ENCODE data around the gene PID1.
"Not testable (repeated sequence)": the region's sequence is repeated elsewhere in the genome, so short reads cannot be mapped to it uniquely, and the experiment has no call there.

The PID1 gene

DNA sequence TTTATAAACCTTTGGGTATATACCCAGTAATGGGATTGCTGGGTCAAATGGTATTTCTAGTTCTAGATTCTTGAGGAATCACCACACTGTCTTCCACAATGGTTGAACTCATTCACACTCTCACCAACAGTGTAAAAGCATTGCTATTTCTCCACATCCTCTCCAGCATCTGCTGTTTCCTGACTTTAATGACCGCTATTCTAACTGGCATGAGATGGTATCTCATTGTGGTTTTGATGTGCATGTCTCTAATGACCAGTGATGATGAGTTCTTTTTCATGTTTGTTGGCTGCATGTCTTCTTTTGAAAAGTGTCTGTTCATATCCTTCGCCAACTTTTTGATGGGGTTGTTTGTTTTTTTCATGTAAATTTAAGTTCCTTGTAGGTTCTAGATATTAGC, 194.2 kb downstream of the PID1 start:
- H3K9ac ChIP-seq (ENCODE audit: low read depth in 1 of 2, low read length in 2 of 2); H3K27ac ChIP-seq (ENCODE audit: low read depth in 2 of 2, low read length in 2 of 2); H3K36me3 ChIP-seq (ENCODE audit: control insufficient read depth in 2 of 2, insufficient read depth in 2 of 2, low read length in 2 of 2); H3K4me3 ChIP-seq (ENCODE audit: low read length in 2 of 2); H3K27me3 ChIP-seq (ENCODE audit: control insufficient read depth in 2 of 2, insufficient read depth in 2 of 2, low read length in 2 of 2); H3K4me1 ChIP-seq (ENCODE audit: control insufficient read depth in 2 of 2, insufficient read depth in 2 of 2, low read length in 2 of 2); H3K9me3 ChIP-seq (ENCODE audit: control insufficient read depth in 2 of 2, low read length in 2 of 2): not testable (repeated sequence)

DNA sequence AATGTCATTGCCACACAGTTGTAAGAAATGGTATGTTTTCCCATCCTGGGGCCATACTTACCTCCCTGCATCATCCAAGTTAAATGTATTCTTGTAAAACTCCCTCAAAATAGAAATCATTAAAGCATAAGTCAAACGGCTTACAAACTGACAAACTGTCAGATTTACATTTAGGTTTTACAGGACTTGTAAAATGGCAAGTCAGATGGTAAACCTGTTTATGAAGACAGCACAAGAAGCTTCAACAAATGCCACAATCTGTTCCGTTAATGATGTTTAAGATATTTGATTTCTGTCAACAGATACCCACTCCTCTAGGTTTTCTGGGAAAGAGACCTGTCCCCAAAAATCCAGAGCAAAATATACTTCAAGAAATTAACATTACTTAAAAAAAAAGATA, 197.2 kb downstream of the PID1 start:
- Histone ChIP-seq H3K4me3 (ENCODE audit: low read length in 2 of 2) (no peak overlapping the region), H3K36me3 (ENCODE audit: control insufficient read depth in 2 of 2, insufficient read depth in 2 of 2, low read length in 2 of 2) (no peaks in the 10 kb centered on the region), H3K9ac (ENCODE audit: low read depth in 1 of 2, low read length in 2 of 2) (no peak overlapping the region), H3K4me1 (ENCODE audit: control insufficient read depth in 2 of 2, insufficient read depth in 2 of 2, low read length in 2 of 2) (no peaks in the 10 kb centered on the region), H3K27ac (ENCODE audit: low read depth in 2 of 2, low read length in 2 of 2) (no peak overlapping the region), H3K27me3 (ENCODE audit: control insufficient read depth in 2 of 2, insufficient read depth in 2 of 2, low read length in 2 of 2) (no peaks in the 10 kb centered on the region), H3K9me3 (ENCODE audit: control insufficient read depth in 2 of 2, low read length in 2 of 2) (no peaks in the 10 kb centered on the region)

DNA sequence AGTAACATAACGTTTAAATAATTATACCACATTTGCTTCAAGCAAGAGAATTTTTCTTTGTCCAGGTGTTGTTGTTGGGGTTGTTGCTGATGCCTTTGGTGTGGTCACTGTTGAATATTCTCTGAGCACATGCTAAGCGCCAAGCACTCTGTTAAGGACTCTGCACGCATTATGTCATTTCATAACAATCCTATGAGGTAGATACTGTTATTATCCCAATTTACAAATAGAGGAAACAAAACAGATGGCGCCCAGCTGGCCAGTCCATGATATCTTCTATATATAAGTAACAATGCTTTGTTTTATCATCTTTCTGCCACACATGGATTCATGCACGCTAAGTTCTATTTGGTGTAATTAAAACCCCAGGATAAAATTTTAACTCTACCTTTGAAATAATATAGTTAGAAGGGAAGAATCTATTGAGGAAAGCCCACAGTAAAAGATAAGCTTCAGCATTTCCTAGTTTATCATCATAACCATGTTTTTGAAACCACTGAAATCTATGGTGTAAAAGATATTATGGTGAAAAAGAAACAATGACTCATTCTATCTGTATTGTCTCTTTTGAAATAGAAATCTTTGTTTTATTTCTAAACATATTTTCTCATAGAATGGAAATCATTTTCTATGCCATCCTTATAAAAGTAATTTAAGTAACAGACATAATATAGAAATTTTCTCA, 199.7 kb downstream of the PID1 start:
- Histone ChIP-seq H3K27me3 (ENCODE audit: control insufficient read depth in 2 of 2, insufficient read depth in 2 of 2, low read length in 2 of 2) (no peaks in the 10 kb centered on the region), H3K4me1 (ENCODE audit: control insufficient read depth in 2 of 2, insufficient read depth in 2 of 2, low read length in 2 of 2) (no peaks in the 10 kb centered on the region), H3K9ac (ENCODE audit: low read depth in 1 of 2, low read length in 2 of 2) (no peak overlapping the region), H3K27ac (ENCODE audit: low read depth in 2 of 2, low read length in 2 of 2) (no peak overlapping the region), H3K4me3 (ENCODE audit: low read length in 2 of 2) (no peak overlapping the region), H3K9me3 (ENCODE audit: control insufficient read depth in 2 of 2, low read length in 2 of 2) (no peaks in the 10 kb centered on the region), H3K36me3 (ENCODE audit: control insufficient read depth in 2 of 2, insufficient read depth in 2 of 2, low read length in 2 of 2) (no peaks in the 10 kb centered on the region)

DNA sequence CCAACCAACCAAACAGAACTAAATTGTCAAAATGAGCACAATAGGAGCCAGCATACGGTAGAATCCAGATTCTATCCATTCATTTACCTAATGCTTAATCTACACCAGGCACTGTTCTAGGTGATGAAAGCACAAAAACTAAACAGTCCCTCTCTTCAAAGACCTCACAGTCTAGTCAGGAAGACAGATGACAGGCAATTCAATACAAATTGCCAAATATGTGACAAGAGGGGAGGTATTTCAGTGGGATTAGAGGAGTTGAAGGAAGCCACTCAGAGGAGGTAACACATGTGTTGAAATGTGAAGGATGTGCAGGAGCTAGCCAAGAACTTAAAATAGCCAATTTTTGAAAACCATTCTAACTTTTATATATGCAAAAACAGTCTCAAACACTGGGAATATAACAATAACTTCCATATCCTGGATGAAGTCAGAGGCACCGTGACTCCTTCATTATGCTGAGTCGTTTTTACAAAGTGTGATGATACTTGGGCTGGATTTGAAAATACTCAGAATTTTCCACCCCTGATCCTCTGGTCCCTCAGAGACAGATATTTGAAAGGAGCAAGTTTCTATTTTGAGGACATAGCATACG, 204.9 kb downstream of the PID1 start:
- Histone ChIP-seq H3K27ac (ENCODE audit: low read depth in 2 of 2, low read length in 2 of 2) (no peak overlapping the region), H3K9ac (ENCODE audit: low read depth in 1 of 2, low read length in 2 of 2) (no peak overlapping the region), H3K4me1 (ENCODE audit: control insufficient read depth in 2 of 2, insufficient read depth in 2 of 2, low read length in 2 of 2) (no peaks in the 10 kb centered on the region), H3K27me3 (ENCODE audit: control insufficient read depth in 2 of 2, insufficient read depth in 2 of 2, low read length in 2 of 2) (no peaks in the 10 kb centered on the region), H3K4me3 (ENCODE audit: low read length in 2 of 2) (no peak overlapping the region), H3K9me3 (ENCODE audit: control insufficient read depth in 2 of 2, low read length in 2 of 2) (no peaks in the 10 kb centered on the region), H3K36me3 (ENCODE audit: control insufficient read depth in 2 of 2, insufficient read depth in 2 of 2, low read length in 2 of 2) (no peaks in the 10 kb centered on the region)

DNA sequence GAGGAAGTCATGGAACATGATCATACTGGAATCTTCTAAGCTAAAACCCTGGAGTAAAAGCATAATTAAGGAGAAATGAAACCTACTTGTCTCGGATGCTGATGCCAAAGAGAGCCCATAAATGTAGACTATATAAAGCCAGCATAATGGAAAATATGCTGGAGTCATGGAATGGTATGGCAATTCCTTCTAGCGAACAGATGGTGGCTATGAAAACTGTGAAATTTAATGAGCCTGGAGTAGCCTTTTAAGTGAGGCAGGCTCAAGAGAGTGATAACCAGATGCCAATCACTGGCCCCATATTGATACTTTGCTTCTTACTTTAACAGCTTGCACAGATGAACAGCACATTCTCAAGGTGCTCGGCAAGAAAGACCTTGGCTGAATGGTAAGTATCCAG, 206.3 kb downstream of the PID1 start:
- H3K27ac ChIP-seq (ENCODE audit: low read depth in 2 of 2, low read length in 2 of 2): no peak overlapping the region
- no peaks in the 10 kb centered on the region for H3K36me3 ChIP-seq (ENCODE audit: control insufficient read depth in 2 of 2, insufficient read depth in 2 of 2, low read length in 2 of 2)
- no peaks in the 10 kb centered on the region for H3K9me3 ChIP-seq (ENCODE audit: control insufficient read depth in 2 of 2, low read length in 2 of 2)
- no peaks in the 10 kb centered on the region for H3K27me3 ChIP-seq (ENCODE audit: control insufficient read depth in 2 of 2, insufficient read depth in 2 of 2, low read length in 2 of 2)
- H3K4me3 ChIP-seq (ENCODE audit: low read length in 2 of 2): no peak overlapping the region
- no peak overlapping the region for H3K9ac ChIP-seq (ENCODE audit: low read depth in 1 of 2, low read length in 2 of 2)
- H3K4me1 ChIP-seq (ENCODE audit: control insufficient read depth in 2 of 2, insufficient read depth in 2 of 2, low read length in 2 of 2): no peaks in the 10 kb centered on the region

DNA sequence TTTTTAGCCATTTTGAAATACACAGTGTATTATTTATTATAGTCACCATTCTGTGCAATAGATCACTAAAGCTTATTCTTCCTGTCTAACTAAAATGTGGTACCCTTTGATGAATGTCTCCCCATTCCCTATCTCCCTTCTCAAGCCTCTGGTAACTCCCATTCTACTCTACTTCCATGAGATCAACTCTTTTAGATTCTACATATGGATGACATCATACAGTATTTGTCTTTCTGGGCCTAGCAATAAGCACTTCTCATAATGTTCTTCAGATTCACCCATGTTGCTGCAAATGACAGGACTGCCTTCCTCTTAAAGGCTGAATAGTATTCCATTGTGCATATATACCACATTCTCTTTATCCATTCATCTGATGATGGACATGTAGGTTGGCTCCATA, 210.9 kb downstream of the PID1 start:
- Histone ChIP-seq H3K36me3 (ENCODE audit: control insufficient read depth in 2 of 2, insufficient read depth in 2 of 2, low read length in 2 of 2) (peaks cover 0 to 2% of the 10 kb centered on the region in 2 donors), H3K4me1 (ENCODE audit: control insufficient read depth in 2 of 2, insufficient read depth in 2 of 2, low read length in 2 of 2) (no peaks in the 10 kb centered on the region), H3K9ac (ENCODE audit: low read depth in 1 of 2, low read length in 2 of 2) (no peak overlapping the region), H3K27ac (ENCODE audit: low read depth in 2 of 2, low read length in 2 of 2) (no peak overlapping the region), H3K9me3 (ENCODE audit: control insufficient read depth in 2 of 2, low read length in 2 of 2) (no peaks in the 10 kb centered on the region), H3K27me3 (ENCODE audit: control insufficient read depth in 2 of 2, insufficient read depth in 2 of 2, low read length in 2 of 2) (no peaks in the 10 kb centered on the region), H3K4me3 (ENCODE audit: low read length in 2 of 2) (no peak overlapping the region)

- H3K36me3 ChIP-seq (ENCODE audit: control insufficient read depth in 2 of 2, insufficient read depth in 2 of 2, low read length in 2 of 2): peaks cover 0 to 2% of the 10 kb centered on the region in 2 donors
- no peak overlapping the region for H3K4me3 ChIP-seq (ENCODE audit: low read length in 2 of 2)
- H3K4me1 ChIP-seq (ENCODE audit: control insufficient read depth in 2 of 2, insufficient read depth in 2 of 2, low read length in 2 of 2): no peaks in the 10 kb centered on the region
These were observed 211.6 kb downstream of the PID1 start for GRCh38 chr2:229059331-229060033.

DNA sequence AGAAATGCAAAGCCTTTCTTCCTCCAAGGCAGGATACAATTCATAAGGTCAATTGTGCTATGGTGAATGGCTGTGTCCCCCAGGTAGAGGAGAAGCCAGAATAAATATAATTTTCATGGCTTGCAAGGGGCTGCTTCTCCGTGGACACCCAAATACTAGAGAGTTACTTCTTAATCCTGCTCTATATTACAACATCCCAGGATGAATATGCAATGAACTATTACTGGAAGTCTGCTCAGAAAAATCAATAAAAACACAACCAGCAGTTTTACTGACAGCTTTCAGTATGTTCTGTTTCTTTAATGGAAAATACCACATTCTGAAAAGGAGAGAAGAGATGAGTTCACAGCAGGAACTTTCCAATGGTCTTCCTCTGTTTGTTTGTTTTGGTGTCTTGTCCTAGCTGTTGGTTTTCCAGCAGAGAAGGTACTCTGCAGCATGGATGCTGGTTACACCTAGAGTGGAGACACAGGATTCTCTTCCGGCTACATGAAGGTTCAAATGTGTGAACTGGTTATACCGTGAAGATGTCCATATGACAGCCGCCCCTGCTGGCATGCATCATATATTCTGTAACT, 213.0 kb downstream of the PID1 start:
- Histone ChIP-seq H3K27me3 (ENCODE audit: control insufficient read depth in 2 of 2, insufficient read depth in 2 of 2, low read length in 2 of 2) (no peaks in the 10 kb centered on the region), H3K4me3 (ENCODE audit: low read length in 2 of 2) (no peak overlapping the region), H3K27ac (ENCODE audit: low read depth in 2 of 2, low read length in 2 of 2) (no peak overlapping the region), H3K4me1 (ENCODE audit: control insufficient read depth in 2 of 2, insufficient read depth in 2 of 2, low read length in 2 of 2) (no peaks in the 10 kb centered on the region), H3K36me3 (ENCODE audit: control insufficient read depth in 2 of 2, insufficient read depth in 2 of 2, low read length in 2 of 2) (peaks cover 0 to 2% of the 10 kb centered on the region in 2 donors), H3K9me3 (ENCODE audit: control insufficient read depth in 2 of 2, low read length in 2 of 2) (no peaks in the 10 kb centered on the region), H3K9ac (ENCODE audit: low read depth in 1 of 2, low read length in 2 of 2) (no peak overlapping the region)

More at GRCh38 chr2:229059331-229060033, 211.6 kb downstream of the PID1 start:
- no peak overlapping the region for H3K27ac ChIP-seq (ENCODE audit: low read depth in 2 of 2, low read length in 2 of 2)
- H3K9me3 ChIP-seq (ENCODE audit: control insufficient read depth in 2 of 2, low read length in 2 of 2): no peaks in the 10 kb centered on the region
- no peak overlapping the region for H3K9ac ChIP-seq (ENCODE audit: low read depth in 1 of 2, low read length in 2 of 2)
- no peaks in the 10 kb centered on the region for H3K27me3 ChIP-seq (ENCODE audit: control insufficient read depth in 2 of 2, insufficient read depth in 2 of 2, low read length in 2 of 2)

DNA sequence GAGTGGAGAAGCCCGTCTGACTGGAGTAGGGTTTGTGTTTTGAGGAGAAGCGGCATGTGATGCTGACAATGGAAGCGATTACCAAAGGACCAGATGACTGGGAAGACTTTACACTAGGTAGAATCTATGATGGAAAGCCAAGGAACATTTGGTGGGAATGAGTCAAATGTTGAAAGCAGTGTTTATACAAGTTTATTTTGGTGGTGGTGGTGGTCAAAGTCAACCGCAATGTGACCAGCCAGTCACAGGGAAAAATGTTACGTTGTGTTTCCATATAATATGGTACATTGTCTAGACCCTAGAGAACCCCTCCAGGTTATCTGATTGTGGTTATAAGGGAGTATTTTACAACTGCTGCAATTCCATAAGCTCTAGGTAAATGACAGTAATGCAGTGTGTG, 216.8 kb downstream of the PID1 start:
- Histone ChIP-seq H3K4me1 (ENCODE audit: control insufficient read depth in 2 of 2, insufficient read depth in 2 of 2, low read length in 2 of 2) (no peaks in the 10 kb centered on the region), H3K9me3 (ENCODE audit: control insufficient read depth in 2 of 2, low read length in 2 of 2) (no peaks in the 10 kb centered on the region), H3K27me3 (ENCODE audit: control insufficient read depth in 2 of 2, insufficient read depth in 2 of 2, low read length in 2 of 2) (no peaks in the 10 kb centered on the region), H3K9ac (ENCODE audit: low read depth in 1 of 2, low read length in 2 of 2) (no peak overlapping the region), H3K36me3 (ENCODE audit: control insufficient read depth in 2 of 2, insufficient read depth in 2 of 2, low read length in 2 of 2) (peaks cover 0 to 2% of the 10 kb centered on the region in 2 donors), H3K27ac (ENCODE audit: low read depth in 2 of 2, low read length in 2 of 2) (no peak overlapping the region), H3K4me3 (ENCODE audit: low read length in 2 of 2) (no peak overlapping the region)

GRCh38 chr2:229051798-229052197, 219.3 kb downstream of the PID1 start:
- H3K9me3 ChIP-seq (ENCODE audit: control insufficient read depth in 2 of 2, low read length in 2 of 2): no peaks in the 10 kb centered on the region
- no peak overlapping the region for H3K27ac ChIP-seq (ENCODE audit: low read depth in 2 of 2, low read length in 2 of 2)
- no peak overlapping the region for H3K9ac ChIP-seq (ENCODE audit: low read depth in 1 of 2, low read length in 2 of 2)
- H3K36me3 ChIP-seq (ENCODE audit: control insufficient read depth in 2 of 2, insufficient read depth in 2 of 2, low read length in 2 of 2): peaks cover 0 to 2% of the 10 kb centered on the region in 2 donors
- no peaks in the 10 kb centered on the region for H3K27me3 ChIP-seq (ENCODE audit: control insufficient read depth in 2 of 2, insufficient read depth in 2 of 2, low read length in 2 of 2)
- H3K4me1 ChIP-seq (ENCODE audit: control insufficient read depth in 2 of 2, insufficient read depth in 2 of 2, low read length in 2 of 2): no peaks in the 10 kb centered on the region
- H3K4me3 ChIP-seq (ENCODE audit: low read length in 2 of 2): no peak overlapping the region
